M059J (cell line): ENCODE measurements around the gene ADARB2. TPM values are rescaled to one million over a fixed set of nuclear protein-coding genes. Genes with fewer than 3 reads are reported as not detected.

ENCODE experiments used
- DNase-seq: peaks from one replicate; pipeline ENCODE4 v3.0.0-alpha.2; 2012; ENCODE audit warnings: low read depth
- total RNA-seq: library from RNA; depleted of rRNA; stranded (reverse); fragments of >200 nt; shearing (Covaris generic); gene quantifications from 2 replicates; pipeline ENCODE4 v1.2.3, GENCODE V29; 2014

ADARB2 gene
- total RNA-seq, 1 experiment from 2014 or later = not detected

DNA sequence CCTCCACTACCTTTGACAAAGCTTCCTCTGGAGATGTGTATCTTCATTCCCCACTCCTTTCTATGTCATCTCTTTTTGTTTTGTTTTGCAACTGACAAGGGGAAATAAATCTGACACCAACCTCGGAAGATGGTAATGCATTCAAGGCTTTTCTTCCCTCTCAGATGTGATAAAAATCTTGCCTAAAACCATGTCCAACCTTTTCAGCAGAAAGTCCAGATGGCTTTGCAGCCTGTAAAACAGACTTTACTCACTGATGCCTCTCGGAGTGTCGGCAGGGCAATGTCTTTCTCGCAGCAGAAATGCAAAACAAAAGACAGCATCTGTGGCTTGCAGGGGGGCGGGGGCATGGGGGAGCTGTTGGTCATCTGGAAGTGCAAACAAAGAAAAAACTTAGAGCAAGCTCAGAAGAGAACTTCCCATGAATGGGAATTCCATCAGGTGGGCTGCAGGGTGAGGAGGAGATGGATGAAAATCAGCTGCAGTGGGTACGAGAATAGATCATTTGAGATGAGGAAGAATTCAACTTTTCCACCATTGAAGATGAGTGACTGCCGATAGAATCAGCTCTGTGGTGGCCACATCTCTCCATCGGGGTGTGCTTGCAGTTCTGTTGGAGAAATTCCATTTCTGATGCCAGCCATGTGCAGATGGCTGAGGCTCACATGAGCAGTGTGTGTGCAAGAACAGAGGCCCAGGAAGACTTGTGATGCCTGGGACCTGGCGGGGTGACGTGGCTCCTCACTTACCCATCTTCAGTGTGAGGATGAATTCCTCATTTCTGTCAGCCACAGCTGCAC, 443.5 kb downstream of the ADARB2 start:
- DNase-seq = no peak

DNA sequence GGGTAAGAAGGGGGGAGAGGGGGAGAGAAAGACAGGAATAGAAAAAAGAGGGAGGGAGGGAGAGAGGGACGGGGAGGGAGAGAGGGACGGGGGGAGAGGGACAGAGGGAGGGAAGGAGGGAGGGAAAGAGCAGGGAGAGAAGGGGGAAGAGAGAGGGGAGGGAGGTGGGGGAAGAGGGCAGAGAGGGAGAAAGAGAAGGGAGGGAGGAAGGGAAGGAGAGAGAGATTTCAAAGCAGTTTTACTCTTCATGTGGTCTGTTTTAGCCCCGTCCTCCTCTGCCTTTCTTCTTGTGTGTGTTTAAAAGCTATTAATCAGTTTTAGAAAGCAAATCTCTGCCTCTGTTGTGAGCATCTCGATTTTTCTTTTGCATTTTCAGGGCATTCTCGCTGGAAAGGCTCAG, 444.2 kb downstream of the ADARB2 start:
- DNase-seq = no peak

DNA sequence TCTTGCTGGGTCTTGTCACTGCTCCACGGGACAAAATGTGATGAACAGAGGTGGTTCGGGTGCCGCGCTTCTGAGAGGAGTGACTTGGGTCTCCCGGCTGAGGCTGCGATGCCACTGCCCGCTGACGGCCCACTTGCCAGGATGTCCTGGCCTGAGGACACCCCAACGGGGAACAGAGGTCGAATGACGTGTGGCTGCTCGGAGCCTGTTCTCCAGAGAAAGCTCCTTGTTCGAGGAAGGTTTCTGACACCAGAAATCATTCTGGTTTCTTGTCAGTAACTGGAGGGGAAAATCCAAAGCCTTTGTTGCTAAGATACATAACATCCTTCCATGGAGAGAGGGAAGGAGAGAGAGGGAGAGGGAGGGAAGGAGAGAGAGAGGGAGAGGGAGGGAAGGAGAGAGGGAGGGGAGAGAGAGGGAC, 444.7 kb downstream of the ADARB2 start:
- peak; percentile 5 for DNase-seq

DNA sequence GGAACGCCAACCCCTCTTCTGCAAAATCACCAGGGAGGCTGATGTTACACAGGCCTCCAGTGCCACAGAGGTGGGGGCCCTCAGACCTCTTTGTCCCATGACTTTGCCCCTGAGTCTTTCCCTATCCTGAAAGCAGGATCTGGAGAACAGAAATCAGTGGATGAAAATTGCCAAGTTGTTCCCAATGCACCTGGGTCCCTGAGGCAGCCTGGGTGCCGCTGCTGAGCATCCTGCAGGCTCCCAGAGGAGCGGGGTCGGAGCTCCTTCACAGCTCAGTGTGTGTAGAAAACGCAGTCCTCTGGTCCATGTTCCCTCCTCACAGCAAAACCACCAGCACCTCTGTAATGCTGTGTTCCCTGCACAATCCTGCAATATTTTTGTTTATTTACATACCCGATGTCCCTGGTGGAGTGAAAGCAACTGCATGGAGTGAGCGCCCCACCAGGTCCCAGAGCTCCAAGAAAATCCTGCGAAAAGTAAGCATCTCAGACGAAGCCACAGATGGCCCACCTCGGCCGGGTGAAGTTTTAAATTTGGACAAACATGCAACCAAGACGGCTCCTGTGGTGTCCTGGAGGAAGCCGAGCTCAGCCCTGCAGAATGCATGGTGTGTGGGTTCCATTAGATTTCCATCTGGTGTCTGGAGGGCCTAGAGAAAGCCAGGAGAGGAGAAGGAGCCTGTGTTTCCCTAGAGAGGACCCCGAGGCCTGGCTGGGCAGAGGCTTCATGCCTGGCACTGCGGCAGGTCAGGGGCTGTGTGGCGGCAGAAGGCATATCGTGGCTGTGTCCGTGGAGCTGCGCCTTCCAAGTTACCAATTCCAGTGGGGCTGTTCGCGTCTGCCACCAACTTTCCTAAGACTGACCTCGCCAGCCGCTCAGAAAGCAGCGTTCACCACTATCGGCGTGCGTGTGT, 445.9 kb downstream of the ADARB2 start:
- DNase-seq = no peak

DNA sequence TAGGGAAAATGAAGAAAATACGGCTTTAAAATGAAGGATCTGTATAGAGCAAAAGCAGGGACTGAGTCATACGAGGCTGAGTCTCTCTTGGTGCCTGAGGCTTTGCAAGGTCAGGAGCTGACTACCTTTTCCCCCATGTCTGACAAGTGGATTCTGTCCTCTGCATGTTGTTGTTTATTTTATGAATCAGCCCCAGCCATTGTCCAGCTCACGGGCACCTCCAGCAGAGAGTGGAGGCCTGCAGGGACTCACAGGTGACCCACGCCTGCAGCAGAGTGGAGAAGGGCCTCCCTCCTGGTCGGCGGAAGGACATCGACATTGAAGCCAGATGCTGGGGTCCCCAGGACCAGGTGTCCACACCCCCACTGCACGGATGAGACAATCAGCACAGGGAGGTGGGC, 447.3 kb downstream of the ADARB2 start:
- peak; percentile 66 for DNase-seq

DNA sequence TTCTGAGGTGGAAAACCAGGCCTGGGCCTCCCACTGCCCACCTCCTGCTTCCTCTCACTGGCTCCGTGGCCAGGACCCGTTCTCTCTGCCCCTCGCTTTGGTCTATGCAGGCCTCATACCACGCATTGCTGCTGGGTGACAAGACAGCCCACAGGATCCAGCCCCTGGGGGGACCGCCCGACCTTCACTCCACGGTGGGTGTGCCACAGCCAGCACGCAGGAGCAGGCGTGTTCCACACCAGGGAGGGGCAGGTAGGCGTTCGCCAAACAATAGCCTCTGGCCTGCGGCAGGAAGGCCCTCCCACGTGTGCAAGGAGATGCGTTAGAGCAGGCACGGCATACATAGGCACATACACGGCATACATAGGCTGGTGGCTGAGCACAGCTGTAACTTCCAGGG, 447.7 kb downstream of the ADARB2 start:
- peak; percentile 35 for DNase-seq

DNA sequence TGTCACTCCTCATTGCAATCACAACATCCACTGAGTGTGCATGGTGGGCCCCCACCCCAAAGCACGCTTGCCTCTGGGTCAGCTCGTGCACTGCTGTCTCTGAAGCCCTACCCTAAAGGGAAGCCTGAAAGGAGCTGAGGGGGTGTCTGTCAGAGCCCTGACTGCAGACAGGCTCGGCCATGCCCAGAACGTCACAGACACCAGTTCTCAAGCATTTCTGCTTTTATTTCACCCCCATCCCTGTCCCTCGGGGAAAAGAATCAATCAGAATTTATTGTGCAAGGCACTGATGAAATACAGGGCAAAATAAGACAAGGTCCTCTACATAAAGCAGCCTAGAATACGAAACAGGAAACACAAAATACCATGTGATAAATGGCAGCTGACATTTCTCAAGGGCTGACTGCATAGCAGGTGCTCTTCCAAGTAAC, 449.3 kb downstream of the ADARB2 start:
- no peak for DNase-seq

DNA sequence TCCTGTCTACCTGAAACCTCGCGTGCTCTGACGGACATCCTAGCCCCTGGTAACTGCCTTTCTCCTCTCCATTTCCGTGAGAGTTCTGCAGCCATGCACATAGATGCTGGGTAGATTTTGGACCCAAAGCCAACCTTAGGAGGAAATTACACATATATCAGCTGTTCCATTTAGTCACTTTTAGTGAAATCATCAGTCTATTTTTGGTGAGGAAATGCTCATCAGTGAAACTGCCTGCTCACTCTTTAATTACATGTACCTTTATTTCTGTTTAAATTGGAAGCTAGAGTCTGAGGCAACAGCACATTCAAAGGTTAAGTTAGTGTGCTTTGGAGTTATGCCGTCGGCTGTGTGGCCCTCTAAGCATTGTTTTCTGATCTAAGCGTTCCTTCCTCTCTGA, 449.8 kb downstream of the ADARB2 start:
- no peak for DNase-seq

DNA sequence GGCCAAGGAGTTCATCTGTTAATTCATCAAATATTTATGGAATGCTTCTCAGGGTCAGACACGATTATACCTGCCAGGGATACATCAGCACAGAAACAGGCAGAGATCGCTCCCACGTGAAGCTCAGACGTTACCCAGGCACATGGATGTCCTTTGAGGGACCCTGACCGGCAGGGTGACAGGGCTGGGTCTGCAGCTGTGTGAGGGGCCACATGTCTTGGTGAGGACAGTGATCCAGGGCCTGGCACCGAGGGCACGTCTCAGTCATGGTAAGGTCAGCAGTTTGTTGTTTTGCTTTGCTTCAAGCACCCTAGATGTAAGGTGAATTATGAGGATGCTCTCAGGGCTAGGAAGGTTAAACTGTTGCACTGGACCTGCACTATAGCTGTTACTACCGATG, 453.2 kb downstream of the ADARB2 start:
- DNase-seq = no peak

- no peak for DNase-seq
These were observed 455.9 kb downstream of the ADARB2 start for GRCh38 chr10:1281405-1281782.

GRCh38 chr10:1280466-1281404, 456.6 kb downstream of the ADARB2 start:
- DNase-seq = no peak

DNA sequence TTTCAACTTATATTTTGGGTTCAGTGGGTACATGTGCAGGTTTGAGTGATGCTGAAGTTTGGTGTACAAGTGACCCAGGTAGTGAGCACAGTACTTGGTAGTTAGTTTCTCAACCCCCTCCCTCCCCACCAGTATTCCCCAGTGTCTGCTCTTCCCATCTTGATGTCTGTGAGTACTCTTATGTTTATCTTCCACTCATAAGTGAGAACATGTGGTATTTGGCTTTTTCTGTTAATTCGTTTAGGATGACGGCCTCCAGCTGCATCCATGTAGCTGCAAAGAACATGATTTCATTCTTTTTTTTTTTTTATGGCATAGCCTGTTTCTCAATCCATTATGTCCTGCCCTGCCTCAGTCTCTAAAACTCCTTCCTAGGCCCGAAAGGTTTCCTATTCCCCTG, 459.0 kb downstream of the ADARB2 start:
- DNase-seq = no peak

DNA sequence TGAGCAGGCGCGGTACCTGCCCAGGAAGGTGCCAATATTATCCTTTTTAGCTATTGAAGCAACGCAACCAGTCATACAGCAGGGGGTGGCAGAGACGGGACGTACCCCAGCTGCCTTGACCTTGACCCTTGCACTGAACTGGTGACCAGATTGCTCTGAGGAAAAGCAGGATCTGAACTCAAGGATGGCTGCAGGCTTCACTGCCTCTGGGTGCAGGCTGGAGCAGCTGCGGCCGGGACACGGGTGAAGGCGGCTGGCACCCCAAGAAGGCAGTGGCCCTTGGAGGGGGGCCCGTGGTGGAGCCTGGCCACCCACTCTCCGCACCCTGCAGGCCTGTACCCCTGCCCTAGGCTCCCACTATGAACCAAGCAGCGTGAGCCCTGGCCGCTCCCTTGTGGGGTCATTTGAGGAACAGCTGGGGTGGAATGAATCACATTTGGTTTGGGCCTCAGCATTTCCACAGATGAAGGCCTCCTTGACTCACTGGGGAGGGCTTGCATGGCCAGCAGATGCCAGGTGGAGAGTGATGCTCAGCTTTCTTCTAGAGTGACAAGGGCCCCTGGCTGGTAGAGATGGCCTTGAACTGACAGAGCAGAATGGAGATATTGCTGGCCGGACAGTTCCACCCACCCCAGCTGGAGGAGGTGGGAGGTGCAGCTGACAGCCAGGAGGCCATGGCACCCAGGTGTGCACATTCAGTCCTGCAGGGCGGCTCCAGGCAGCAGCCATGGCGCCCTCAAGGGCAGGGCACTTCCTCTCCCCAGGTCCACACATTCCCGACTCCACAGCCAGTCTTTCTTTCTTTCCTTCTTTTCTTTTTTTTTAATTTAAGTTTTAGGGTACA, 462.4 kb downstream of the ADARB2 start:
- no peak for DNase-seq

DNA sequence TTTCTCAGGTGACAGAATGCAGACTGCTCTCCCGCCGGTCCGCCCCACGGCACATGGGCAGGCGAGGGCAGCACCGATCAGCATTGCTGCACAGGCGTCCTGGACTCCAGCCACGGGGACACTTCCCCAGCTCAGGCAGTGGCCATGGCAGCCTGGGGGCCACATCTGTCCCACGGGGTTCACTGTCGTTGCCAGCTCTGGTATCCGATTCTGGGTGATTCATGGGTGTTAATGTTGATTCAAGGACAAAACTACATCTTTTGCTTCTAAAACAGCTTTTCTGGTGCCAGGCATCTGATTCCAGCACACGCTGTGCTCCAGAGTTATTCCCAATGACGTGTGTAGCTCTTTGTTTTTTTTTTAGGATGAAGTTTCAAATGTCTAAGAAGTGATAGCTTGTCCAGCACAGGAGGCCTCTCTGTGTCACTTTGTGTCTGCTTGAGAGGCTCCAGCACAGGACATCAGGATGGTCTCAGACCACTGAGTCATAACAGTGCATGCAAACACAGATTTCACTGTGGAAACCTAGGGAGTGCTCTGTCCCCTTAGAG, 463.1 kb downstream of the ADARB2 start:
- DNase-seq = no peak

DNA sequence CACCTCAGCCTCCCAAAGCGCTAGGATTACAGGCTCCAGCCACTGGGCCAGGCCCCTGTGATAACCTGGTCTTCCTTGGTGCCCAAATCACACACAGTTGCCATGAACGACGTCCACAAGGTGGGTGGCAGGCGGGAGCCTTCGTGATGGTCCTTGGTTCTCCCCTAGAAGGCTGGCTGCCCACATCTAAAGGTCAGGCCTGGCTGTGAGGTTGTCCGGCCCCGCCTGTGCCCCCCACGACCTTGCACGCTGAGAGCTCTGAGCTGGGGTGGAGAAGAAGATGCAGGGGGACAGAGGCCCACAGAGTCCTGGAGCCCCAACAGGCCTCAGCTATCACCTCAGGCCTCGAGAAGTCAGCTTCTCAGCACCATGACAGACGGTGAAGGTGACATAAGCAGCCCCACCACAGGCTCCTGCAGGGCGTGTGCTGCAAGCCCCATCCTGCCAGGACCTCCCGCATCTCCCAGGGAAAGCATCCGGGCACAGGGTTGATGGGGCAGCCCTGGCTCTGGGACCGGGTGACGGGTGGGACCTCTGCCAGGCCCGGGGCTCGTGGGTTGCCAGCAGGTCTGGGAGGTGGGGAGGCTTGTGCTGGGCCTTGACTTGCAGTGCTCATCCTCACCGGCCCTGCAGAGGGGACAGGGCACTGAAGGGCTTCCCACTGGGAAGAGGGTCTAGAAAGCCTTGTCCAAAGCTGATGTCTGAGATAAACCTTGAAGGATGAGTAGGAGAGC, 463.8 kb downstream of the ADARB2 start:
- no peak for DNase-seq

DNA sequence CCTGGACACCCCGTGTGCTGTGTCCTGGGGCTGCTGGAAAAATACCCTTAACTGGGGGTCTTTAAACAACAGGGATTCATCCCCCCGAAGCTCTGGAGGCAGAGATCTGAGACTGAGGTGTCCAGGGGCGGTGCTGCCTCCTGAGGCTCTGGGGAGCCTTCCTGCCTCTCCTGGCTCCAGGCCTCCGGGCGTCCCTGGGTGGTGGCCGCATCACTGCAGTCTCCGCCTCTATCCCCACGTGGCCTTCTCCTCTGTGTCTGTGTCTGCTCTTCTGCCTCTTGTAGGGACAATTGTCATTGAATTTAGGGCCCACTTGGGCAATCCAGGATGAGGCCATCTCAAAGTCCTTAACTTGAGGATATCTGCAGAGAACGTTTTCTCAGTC, 464.6 kb downstream of the ADARB2 start:
- DNase-seq = no peak

- DNase-seq = no peak
These were observed 465.1 kb downstream of the ADARB2 start for GRCh38 chr10:1272079-1272776.

GRCh38 chr10:1270906-1271305, 466.4 kb downstream of the ADARB2 start:
- no peak for DNase-seq

DNA sequence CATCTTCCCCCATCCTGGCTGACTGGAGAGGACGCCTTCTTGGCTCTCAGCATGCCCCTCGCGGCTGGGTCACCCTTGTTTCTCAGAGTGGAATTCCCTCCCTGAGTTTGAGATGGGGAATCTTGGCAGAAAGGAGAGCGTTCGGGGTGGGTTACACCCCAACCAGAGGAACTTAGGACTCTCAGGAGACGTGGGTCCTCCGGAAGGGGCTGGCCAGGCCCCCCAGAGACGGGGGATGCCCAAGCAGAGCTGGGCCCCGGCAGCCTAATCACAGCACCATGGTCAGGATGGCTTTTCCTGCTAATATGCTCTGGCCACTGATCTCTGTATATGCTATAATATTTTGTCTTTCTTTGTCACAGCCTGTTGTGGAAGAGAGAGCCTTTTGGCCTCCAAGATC, 466.8 kb downstream of the ADARB2 start:
- DNase-seq = no peak
